ENCODE data around the gene ERI3.
A peak's percentile ranks its signal among the peaks of the same experiment; 100 is the strongest.

Gene ERI3

DNA sequence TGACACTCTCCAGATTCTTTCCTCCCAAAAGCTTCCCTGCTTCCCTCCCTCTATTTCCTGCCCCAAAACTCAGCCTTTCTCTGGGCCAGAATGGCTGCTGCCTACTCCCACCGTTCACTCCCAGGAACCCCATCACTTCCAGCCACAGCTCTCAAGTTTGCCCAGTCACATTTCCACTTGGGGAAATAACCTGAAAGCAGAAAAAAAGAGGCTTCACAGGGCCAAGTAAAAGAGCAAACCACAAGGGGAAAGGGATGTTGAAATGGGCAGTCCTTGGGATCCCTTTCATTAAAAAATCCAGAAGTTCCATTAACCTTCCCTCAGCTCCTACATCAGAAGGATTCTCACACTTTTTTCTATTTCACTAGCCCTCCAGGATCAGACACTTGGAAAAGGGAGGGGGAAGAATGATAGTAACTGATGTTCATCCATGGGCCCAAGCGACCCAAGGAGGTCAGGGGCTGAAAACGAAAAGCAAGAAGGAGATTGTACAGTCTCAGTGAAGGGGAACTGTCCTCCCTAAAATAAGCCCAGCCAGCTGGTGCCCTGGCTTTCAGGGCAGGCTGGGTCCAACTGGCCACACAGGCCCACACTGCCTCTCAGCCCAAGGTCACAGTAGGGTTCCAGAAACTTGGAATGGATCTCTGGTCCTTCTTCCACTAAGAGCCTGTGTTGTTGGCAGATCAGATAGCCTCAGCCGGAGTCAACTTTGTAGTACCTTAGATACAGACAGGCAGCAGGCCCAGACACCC lies 92.1 kb downstream of the ERI3 start:
- DNase-seq, result no peak

DNA sequence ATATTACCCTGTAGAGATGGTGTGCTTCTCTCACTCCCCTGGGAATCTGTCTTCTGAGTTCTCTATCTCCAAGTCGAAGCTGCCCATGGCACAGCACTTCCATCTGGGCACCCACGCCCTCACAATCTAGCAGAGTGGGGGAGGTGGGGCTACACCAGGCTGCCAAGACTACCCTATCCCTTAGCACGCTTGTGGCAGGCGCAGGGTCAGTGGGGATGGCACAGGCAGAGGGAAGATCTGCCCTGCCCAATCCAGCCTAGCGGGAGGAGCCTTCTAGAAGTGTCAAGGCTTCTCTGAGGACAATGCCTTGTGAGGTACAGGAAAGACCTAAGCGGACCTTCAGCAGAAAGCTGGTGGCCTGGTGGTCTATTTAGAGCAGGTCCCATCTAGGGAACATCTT lies 92.6 kb downstream of the ERI3 start:
- no peak for DNase-seq

DNA sequence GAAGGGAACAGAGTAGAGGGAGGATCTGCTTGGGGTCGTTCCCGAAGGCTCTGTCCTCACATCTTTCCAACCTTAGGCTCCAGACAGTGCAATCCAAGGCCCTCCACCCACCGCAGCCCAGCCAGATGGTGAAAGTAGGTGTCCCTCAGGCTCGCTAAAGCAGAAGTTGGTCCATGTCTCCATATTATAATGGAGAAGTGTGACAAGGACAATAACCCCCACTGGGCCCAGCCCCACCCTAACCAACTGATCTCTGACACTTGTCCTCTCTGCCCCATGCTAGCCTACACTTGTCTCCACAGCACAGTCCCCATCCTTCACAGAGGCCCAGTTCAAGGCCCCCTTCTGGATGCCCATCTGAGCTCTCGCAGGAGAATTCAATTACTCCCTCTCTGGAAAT lies 93.1 kb downstream of the ERI3 start:
- DNase-seq, result no peak

DNA sequence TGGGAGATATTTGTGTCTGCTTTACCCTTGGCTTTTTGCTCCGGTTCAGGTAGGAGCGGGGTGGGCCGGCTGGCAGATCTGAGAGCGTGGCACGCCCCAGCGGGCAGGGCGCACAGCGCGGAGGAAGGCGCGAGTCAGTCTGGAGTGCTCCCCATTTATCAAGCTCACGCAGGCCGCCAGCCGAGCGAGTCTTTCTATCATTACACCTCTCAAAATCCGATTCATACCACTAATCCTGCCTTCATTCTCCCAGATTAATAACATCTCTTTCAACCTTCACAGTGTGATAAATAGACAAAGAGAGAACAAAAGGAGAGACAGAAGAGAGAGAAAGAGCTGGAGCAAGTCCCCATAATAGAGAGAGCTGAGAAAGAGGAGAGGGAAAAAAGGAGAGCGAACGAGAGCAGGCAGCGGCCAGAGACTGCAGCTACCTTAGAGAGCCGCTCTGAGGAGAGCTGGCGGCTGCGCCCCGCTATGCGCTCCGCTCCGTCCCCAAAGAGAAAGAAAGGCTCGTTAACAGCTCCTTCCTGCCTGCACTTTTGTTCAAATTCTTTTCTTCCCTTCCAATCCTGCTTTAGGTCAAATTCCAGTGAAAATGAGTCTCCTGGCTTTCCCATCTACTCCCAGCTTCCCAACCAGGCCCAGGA lies 93.8 kb downstream of the ERI3 start:
- no peak for DNase-seq

DNA sequence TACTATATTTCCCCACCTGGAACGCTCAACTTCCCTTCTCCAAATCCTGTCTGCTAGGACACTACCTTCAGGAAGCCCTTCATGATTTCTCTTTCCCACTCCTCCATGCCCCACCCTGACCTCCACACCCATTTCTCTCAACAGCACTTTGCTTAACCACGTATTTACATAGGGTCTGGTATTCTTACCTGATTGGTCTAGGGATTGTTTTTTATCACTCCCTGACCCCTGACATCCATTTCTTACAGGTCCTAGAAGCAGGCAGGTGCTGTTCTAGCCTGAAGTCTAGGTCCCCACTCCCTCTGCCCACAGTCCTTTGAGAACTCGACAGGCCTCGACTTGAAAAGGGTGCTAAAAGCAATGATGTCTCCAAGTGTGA lies 94.3 kb downstream of the ERI3 start:
- no peak for DNase-seq

DNA sequence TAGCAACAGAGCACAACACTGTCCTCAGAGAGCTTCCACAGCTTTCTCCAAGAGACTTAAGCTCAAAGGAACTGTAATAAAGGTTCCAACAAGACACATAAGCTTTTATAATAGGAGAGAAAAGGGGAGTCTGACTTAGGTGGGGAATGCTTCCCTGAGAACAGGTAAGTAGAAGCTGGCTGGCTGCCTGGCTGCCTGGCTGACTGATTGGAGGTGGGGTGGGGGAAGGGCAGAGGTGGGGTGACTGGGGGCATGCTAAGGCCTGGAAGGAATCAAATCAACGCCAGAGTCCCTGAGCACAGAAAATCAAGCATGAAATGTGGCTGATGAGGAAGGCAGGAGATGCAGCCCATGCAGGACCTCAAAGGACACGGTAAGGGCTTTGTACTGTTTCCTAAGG lies 96.0 kb downstream of the ERI3 start:
- no peak for DNase-seq

DNA sequence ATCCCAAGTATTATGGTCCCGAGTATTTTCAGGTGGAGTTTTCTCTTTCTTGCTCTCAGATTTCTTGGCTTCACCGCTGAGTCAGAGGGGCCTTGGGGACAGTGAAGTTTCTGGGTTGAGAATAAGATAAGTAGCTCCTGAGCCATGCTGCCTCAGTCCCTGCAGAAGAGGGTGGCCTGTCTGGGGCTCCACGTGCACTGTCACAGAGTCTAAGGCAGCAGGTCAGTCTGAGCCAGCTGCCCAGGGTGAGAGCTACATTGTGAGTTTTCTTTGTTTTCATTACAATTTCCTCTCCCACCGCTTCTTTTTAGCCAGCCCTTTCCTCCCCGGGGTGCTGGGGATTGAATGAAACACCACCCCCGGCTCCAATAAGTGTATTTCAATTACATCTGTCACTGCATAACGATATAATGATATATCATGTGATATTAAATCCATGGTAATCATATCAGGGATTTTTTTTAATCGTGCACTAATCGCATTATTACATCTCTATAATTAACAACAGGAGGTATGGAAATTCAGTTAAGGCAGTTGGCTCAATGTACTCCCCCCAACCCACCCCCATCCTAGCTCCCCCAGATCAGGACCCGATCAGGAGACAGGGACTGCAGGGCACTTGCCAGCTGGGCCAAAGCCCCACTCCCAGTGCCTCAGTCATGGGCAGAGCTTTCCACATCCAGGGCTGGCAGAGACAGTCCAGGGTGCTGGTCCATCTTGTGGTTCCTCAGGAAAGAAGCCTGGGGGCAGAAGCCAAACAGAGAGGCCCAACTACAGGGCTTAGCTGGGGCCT lies 98.1 kb downstream of the ERI3 start:
- DNase-seq, result no peak

DNA sequence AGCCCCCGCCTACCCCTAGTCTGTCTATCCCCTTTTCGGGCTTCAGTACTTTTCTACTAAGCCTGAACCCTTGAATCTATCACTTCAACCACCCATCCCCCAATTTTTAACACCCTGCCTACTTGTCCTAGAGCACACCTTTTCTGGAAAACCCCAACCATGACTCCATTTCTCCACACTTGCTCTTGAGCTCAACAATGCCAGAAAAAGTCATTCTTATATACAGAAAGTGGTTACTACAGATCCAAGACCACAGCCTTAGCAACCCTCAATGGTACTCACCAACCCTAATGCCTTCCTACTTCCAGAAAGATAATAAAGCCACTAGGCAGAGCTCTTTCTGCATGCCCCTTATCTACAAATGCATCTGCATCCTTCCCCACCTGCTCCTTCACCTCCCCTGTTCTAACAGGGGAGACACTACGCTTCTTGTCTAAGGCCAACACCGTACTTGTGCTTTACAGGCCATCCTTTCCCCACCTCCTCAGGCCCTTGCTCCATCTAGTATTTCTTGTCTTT lies 100.6 kb downstream of the ERI3 start:
- DNase-seq, result no peak

DNA sequence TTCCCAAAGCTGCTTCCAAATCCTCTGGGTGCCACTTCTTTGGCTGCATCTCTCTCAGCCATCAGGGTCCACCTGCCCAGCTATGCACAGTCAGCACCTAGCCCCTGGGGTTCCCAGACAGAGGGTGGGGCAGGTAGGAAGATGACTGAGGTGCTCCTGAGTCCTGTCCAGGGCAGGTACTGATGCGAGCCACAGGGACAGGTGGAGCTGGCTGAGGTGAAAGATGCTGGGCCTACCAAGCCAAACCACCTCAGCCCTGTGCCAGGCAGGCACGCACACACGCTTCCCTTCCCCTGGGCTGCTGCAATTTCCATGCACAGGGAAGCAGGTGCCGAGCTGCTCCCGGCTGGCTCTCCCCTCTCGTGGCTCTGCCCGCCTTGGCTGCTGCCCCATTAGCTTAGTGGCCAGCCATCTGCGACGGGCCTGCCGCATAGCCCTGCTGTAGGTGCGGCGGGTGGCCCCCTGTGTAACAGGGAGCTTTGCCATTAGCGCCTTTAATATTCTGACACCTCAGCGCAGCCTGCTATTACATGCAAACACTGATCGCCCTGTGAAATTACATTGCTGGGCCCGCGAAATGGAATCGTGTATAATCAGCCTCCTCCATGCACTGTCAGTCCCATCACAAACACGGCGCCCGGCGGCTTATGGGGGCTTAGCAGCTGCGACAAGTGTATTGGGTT lies 102.9 kb downstream of the ERI3 start:
- no peak for DNase-seq

DNA sequence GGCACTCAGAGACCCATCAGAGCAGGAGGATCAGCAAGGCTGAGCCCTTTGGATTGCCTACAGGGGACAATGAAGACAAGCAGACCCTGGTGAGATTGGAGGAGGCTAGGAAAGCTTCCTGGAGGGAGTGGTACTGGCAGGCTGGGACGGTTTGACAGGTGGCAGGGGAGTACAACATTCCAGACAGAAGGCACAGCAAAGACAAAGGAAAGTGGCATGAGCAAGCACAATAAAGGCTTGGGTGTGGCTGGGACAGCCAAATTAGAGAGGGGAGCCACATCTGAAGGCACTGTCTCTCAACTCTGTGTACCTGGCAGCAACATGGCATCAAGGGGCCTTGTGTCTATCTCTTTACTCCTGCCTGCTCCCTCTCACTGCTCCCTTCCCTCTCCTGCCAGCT lies 103.6 kb downstream of the ERI3 start:
- no peak for DNase-seq

DNA sequence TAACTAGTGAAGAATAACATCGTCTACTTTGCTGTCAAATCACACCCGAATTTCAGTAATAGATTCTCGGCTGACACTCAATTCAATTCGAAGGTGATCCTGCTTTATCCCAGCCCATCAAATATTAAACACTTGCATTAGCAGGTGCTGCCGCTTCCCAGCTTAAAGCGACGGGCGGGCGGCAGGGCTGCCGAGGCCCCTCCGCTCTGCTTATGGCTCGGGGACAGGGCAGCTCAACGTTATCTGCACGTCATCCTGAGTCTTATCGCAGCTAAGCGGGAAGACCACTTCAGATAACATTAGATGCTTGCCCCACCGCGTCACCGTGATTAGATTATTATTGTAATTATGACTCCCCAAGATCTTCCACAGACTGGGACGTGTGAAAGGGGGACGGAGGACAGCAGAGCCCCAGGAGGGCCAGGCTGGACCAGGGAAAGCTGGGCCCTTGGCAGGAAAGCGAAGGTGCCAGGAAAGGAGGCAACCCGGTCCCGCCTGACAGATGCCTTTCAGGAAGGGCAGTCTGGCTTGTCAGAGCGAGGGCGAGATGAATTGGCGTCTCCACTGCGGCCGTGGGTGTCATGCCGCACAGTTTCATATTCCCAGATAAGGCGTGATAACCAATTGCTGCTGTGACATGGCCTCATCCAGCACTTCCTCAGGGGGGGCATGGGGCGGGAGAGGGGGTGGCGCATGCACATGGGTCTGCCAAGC lies 104.8 kb downstream of the ERI3 start:
- no peak for DNase-seq

DNA sequence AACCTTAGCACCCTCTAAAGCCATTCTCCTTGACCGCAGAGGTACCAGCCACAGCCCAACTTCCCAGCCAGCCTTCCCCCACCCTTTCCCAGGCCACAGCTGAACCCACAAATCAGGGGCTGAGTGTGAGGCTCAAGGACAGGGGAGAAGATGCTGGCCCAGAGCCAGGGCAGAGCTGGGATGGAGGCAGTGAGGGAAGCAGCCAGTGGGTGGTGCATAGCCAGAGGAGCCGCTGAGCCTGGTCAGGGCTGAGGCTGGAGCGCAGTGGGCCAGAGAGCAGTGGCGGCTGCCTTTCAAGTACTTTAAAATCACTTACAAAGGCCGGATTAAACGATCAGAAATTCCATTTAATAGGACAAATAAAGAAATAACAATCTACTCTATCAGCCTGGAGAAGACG lies 105.5 kb downstream of the ERI3 start:
- peak in 15 of 51 donors; percentile 7 to 47 (median 23) for DNase-seq

DNA sequence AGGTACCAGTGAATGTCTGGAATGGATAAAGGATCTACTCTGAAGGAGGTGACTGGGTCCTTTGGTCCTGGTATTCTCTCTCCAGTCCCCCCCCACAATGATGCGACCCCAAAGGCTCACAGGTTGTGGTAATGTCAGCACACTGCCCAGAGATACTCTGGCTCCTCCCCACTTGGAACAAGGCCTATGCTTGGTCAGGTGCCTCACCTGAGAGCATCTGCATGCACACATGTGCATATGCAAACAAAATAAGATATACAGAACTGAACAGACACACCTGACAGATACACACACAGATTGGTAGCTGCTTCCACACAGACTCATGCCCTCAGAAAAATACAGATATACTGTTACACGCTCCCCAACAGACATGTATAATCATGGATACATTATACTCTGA lies 108.3 kb downstream of the ERI3 start:
- no peak for DNase-seq

DNA sequence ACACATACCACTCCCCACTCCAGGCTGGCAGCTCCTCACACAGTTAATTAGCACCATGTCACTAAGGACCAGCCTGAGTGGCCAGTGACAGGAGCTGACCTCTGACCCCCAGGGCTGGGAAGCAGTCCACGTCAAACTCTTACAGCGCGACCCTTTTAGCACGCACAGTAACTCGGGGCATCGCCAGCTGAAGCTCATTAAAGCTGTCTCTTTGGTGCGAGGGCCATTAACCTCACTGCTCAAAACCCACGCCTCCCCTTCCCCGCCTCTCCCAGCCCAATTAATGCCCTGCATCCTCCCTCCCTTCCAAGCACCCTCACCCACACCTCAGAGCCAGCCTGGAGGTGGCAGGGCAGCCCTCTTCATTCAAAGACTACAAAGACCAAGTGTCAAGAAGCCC lies 110.1 kb downstream of the ERI3 start:
- no peak for DNase-seq

DNA sequence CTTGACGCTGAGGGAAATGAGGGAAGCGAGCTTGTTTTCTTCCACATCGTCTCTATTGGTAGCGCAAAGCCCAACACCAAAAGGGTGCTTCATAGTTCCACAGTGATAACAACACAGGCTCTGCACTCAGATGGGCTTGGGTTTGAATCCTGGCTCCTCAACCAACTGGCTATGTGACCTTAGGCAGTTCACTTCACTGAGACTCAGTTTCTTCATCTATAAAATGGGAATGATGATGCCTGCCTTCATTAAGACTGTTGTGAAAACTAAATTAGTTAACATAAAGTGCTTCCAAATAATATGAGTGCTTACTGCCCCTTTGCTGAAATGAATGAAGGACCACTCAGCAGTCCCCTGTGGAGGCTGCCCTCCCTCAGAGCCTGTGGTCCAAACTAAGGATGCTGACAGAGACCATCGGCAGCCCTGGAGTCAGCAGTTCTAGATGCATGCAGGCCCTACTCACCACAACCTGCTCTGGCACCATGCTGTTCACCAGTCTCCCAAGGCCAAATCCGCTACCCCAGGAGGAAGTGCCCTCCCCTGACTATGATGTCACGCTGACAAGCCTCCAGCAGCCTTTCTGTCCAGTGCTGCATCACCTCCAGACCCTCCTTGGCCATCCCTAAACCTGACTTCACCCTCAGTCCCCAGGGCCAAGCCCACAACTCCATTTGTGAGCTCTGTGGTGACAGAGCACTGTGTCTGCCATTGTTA lies 111.1 kb downstream of the ERI3 start:
- DNase-seq, result no peak

DNA sequence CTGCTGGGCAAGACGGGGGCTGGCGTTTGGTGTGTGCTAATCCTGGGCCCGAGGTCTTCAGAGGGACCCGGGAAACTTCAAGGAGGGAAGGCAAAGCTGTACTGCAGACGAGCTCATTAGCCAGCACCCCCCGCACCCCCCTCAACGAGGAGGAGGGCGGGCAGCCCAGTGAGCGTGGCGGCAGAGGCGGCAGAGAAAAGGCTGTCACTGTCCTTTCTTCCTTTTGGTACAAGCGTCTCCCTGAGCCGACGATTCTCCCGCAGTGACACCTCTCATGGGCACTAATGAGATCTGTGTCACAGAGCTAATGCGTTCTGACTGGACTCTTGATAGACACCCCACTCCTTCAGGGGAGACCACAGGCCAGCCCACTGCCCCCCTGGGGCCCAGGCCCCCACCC lies 112.3 kb downstream of the ERI3 start:
- peak in 3 of 51 donors; percentile 8 to 29 (median 12) for DNase-seq

DNA sequence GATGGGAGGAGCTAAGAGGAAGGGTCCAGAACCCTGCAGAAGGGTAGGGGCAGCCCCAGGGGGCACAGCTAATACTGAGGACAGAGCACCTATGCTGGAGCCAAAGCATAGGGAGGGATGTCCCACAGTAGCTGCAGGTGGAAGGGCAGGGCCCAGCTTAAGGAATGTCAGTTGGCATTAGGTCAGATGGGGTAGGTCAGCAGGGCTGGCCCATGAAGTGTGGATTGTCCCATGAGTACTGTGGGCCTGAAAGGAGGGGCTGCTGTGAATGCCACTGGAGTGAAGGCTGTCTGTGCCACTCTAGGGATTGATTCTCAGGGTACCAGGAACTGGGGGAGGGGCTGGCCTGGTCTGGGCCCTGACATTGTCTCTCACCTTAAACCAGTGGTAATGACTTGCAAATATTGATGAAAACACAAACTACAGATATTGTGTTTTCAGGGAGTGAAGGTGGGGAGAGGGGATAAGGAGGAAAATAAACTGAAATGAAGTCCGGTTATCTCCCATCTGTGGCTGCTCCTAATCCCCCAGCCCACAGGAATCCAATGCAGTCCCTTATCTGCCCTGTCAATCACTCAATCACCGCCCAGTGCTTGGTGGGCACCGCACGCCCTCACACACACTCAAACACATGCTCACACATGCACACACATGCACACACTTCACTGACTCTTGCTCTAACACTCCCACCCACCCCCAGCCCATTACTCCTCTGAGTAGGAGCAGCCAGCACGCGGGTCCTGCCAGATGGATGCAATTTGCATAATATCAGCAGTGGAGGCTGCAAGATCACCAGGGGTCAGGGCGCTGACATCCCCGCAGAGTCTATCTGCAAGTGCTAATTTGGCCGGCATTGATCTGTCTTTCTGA lies 114.0 kb downstream of the ERI3 start:
- DNase-seq, result peak in 2 of 51 donors; percentile 5 to 9

DNA sequence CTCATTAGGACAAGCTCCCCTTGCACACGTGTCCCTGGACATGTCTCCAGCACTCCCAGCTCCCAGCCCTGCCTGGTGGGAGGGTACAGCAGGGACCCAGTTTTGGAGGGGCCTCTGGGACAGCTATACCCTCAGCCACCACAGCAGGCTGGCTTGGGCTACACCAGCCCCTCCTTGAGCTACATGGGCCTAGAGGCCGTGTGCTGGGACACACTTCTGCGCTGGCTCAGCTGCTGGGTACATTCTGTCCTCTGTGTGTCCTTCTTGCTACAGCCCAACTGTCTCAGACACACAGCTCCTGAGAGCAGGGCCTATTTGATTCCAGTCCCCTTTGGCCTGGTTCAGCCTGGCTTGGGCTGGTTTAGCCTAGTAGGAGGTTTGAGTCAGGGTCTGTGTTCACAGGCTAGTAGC lies 115.1 kb downstream of the ERI3 start:
- DNase-seq, result peak in 4 of 51 donors; percentile 17 to 43 (median 28)

DNA sequence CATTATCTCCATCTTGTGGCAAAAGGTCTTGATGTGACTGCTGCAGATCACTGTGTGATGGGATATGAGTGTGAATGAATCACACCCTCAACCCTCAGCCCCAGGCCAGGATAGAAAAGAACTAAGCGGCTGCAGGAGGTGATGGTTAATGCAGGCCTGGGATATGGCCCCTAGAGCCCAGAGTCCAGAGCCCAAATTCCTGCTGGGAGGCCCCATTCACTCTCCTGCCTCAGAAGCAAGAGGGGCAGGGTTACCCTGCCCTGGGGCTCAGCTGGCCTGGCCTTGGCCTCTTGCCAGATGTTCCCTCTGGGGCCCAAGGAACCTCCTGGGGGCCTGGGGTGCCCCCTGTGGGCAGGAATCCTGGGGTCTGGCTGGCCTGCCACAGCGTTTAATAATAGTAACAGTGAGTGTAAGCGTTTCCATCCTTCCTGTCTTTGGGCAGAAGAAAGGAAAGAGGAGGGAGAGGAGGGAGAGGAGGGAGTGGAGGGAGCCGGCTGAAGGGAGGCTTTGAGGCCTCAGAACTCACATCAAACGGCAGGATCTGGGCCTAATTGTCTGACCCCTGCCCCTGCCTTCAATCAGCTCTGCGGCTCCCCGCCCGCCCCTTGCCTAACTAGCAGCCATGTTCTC lies 115.6 kb downstream of the ERI3 start:
- peak in 1 of 51 donors; percentile 24 for DNase-seq
